ENCODE measurements around the gene PITPNM3. TPM values are rescaled to one million over a fixed set of nuclear protein-coding genes. Genes with fewer than 3 reads are reported as not detected.

The PITPNM3 gene
- total and polyA plus RNA-seq, 2 of the 8 experiments (the other 6 are each of a cell fraction or from before 2014, with no cell fraction given), result 1.7 to 3.1 TPM

GRCh38 chr17:6426356-6427101 lies 129.8 kb downstream of the PITPNM3 start:
- FAIRE-seq (no peak), DNase-seq (ENCODE audit: low read depth in 1 of 2, low spot score in 2 of 2) (no peak)
- H4K5ac ChIP-seq (ENCODE audit: insufficient read length, low read depth, low read length), result no peak overlapping the region
- H3K14ac ChIP-seq (ENCODE audit: insufficient read length), result no peak overlapping the region
- no peak overlapping the region for H2AFZ ChIP-seq (ENCODE audit: low read length)
- peaks cover 3 to 4% of the 10 kb centered on the region in 2 experiments; a peak in 2 of 4 replicates for H3K9me3 ChIP-seq (ENCODE audit: insufficient read depth in 2 of 2, low read depth in 1 of 2, low read length in 1 of 2)
- no peak overlapping the region for H2BK12ac ChIP-seq (ENCODE audit: low read depth, low read length)
- H3K4me1 ChIP-seq (replicated peaks in 1 of 4; ENCODE audit: control insufficient read depth in 3 of 4, insufficient read depth in 4 of 4, low read length in 3 of 4), result no peaks in the 10 kb centered on the region; a peak in 1 of 7 replicates
- no peak overlapping the region for H2AK5ac ChIP-seq (ENCODE audit: low read depth, low read length)
- H4K8ac ChIP-seq (ENCODE audit: extremely low read depth, insufficient read depth, low read length), result no peak overlapping the region
- 92% methylated on average over 20 of the region's 25 CpGs; no CpG with 5 or more reads in 1 of the 2 experiments for WGBS, 2 experiments (ENCODE audit: extremely low coverage in 1 of 2, insufficient coverage in 1 of 2, insufficient read length in 1 of 2, insufficient replicate concordance in 2 of 2, low coverage in 1 of 2, low lambda C conversion rate in 2 of 2, missing lambda C conversion rate in 1 of 2)
- no peak overlapping the region for H2BK120ac ChIP-seq (replicated peaks; ENCODE audit: low read depth, low read length)
- H3K27ac ChIP-seq (ENCODE audit: low read depth, low read length), result no peak overlapping the region
- H3K4me3 ChIP-seq (ENCODE audit: extremely low read depth in 1 of 4, insufficient read depth in 2 of 4, low read depth in 3 of 4, low read length in 4 of 4), result no peak overlapping the region
- H3K79me2 ChIP-seq (ENCODE audit: control insufficient read depth in 1 of 2, insufficient read depth in 2 of 2, low read length in 2 of 2), result no peaks in the 10 kb centered on the region
- H4K20me1 ChIP-seq (replicated peaks in 1 of 2; ENCODE audit: control insufficient read depth in 1 of 2, insufficient read depth in 2 of 2, low read length in 2 of 2), result no peaks in the 10 kb centered on the region
- H3K23ac ChIP-seq (ENCODE audit: insufficient read length), result no peak overlapping the region
- no peak overlapping the region for H2BK20ac ChIP-seq (ENCODE audit: low read length)
- no peak overlapping the region for H3K4ac ChIP-seq (replicated peaks; ENCODE audit: insufficient read length, low read depth, low read length)
- ChIA-PET POLR2A (ENCODE audit: partially characterized antibody) (interaction anchor here (1.4 kb wide), 1 partner anchor 15 kb away, joined by 4 read pairs; no protein-coding TSS in a partner anchor), CTCF (ENCODE audit: partially characterized antibody) (interaction anchor here (0.6 to 6.9 kb wide), 7 partner anchors 9 to 834 kb away, joined by 3 to 60 read pairs (median 4); partner anchors contain the start of gene AIPL1)
- H3K56ac ChIP-seq (replicated peaks; ENCODE audit: insufficient read length, low read depth, low read length), result no peak overlapping the region
- no peaks in the 10 kb centered on the region for H3K79me1 ChIP-seq (ENCODE audit: low read depth, low read length)
- H3K9ac ChIP-seq (replicated peaks in 1 of 4; ENCODE audit: extremely low read depth in 1 of 4, low read depth in 3 of 4, low read length in 3 of 4), result no peak overlapping the region
- H3K4me2 ChIP-seq (ENCODE audit: insufficient read depth in 1 of 2, low read depth in 2 of 2, low read length in 2 of 2), result no peak overlapping the region
- H3K23me2 ChIP-seq (ENCODE audit: low read depth, low read length), result peaks cover 2% of the 10 kb centered on the region; the same call in 1 of the 2 replicates
- no peak overlapping the region for H2BK15ac ChIP-seq (ENCODE audit: low read length)
- H3K27me3 ChIP-seq (replicated peaks in 1 of 4; ENCODE audit: control insufficient read depth in 3 of 4, extremely low read depth in 1 of 4, insufficient read depth in 3 of 4, low read length in 3 of 4), result no peaks in the 10 kb centered on the region
- H3K18ac ChIP-seq (ENCODE audit: extremely low read depth, low read length), result no peak overlapping the region
- no peak overlapping the region for H2BK5ac ChIP-seq (ENCODE audit: low read depth, low read length)
- no peak overlapping the region for H4K91ac ChIP-seq (replicated peaks; ENCODE audit: insufficient read length, low read length)
- H3K36me3 ChIP-seq (ENCODE audit: control insufficient read depth in 2 of 4, insufficient read depth in 4 of 4, low read length in 3 of 4), result no peaks in the 10 kb centered on the region
- TF ChIP-seq CBX8 (IDR thresholded peaks at IDR 0.05; ENCODE audit: borderline replicate concordance, low read depth, low read length) (no peak), POU5F1 (IDR thresholded peaks at IDR 0.05; ENCODE audit: low read depth, low read length) (no peak), NRF1 (IDR thresholded peaks at IDR 0.05; ENCODE audit: low read depth, low read length) (no peak), EP300 (IDR thresholded peaks at IDR 0.05; ENCODE audit: borderline replicate concordance in 1 of 2, low read depth in 2 of 2, low read length in 2 of 2) (no peak), RXRA (IDR thresholded peaks at IDR 0.05; ENCODE audit: insufficient read depth, low read depth, low read length) (no peak), TEAD4 (IDR thresholded peaks at IDR 0.05; ENCODE audit: low read depth, low read length) (no peak), ATF2 (IDR thresholded peaks at IDR 0.05; ENCODE audit: low read length) (no peak), KDM5A (IDR thresholded peaks at IDR 0.05; ENCODE audit: low read length) (no peak), PHF8 (conservative IDR thresholded peaks at IDR 0.05; ENCODE audit: low read depth, low read length) (no peak), POLR2A (IDR thresholded peaks at IDR 0.05; ENCODE audit: control extremely low read depth in 1 of 2, low read depth in 2 of 2, low read length in 2 of 2) (no peak), TAF1 (IDR thresholded peaks at IDR 0.05; ENCODE audit: low read depth, low read length) (no peak)
